T-helper 2 cell treated with Interferon-gamma antibody and Interleukin-4, amounts not matched to agents 5 μg/mL and 100 μg/mL, for 36 hours (primary cell): ENCODE measurements around the gene VIPR1.
A peak's percentile ranks its signal among the peaks of the same experiment; 100 is the strongest.

Source experiments
- DNase-seq: peaks from one replicate; pipeline ENCODE4 v3.0.0; 2021; ENCODE audit warnings: low spot score
- H3K27ac Mint-ChIP-seq: one replicate; pipeline ENCODE4 v1.8.0; 2021; ENCODE audit warnings: mild to moderate bottlenecking, mixed read lengths
- H3K27me3 Mint-ChIP-seq: one replicate; pipeline ENCODE4 v1.8.0; 2021; ENCODE audit warnings: low read depth, mixed read lengths
- H3K36me3 Mint-ChIP-seq: one replicate; pipeline ENCODE4 v1.8.0; 2021; ENCODE audit warnings: low read depth, mixed read lengths
- H3K4me1 Mint-ChIP-seq: one replicate; pipeline ENCODE4 v1.8.0; 2021; ENCODE audit warnings: low read depth, mixed read lengths
- H3K4me3 Mint-ChIP-seq: one replicate; pipeline ENCODE4 v1.8.0; 2022; ENCODE audit warnings: mild to moderate bottlenecking, moderate library complexity, mixed read lengths
- H3K9me3 Mint-ChIP-seq: one replicate; pipeline ENCODE4 v1.8.0; 2021; ENCODE audit warnings: mixed read lengths

VIPR1 gene

GRCh38 chr3:42500091-42500490 is 2.4 kb upstream of the VIPR1 start:
- H3K27me3 Mint-ChIP-seq = peaks cover 56% of the 10 kb centered on the region
- H3K27ac Mint-ChIP-seq = no peak overlapping the region
- H3K4me1 Mint-ChIP-seq = peaks cover 12% of the 10 kb centered on the region
- H3K36me3 Mint-ChIP-seq = no peaks in the 10 kb centered on the region
- no peaks in the 10 kb centered on the region for H3K9me3 Mint-ChIP-seq
- no peak overlapping the region for H3K4me3 Mint-ChIP-seq
- no peak for DNase-seq

GRCh38 chr3:42500909-42501308 is 1.5 kb upstream of the VIPR1 start:
- peaks cover 56% of the 10 kb centered on the region for H3K27me3 Mint-ChIP-seq
- peaks cover 12% of the 10 kb centered on the region for H3K4me1 Mint-ChIP-seq
- no peak for DNase-seq
- H3K9me3 Mint-ChIP-seq = no peaks in the 10 kb centered on the region
- H3K36me3 Mint-ChIP-seq = no peaks in the 10 kb centered on the region
- H3K4me3 Mint-ChIP-seq = peak overlapping the region; percentile 47
- peak overlapping the region; percentile 39 for H3K27ac Mint-ChIP-seq

DNA sequence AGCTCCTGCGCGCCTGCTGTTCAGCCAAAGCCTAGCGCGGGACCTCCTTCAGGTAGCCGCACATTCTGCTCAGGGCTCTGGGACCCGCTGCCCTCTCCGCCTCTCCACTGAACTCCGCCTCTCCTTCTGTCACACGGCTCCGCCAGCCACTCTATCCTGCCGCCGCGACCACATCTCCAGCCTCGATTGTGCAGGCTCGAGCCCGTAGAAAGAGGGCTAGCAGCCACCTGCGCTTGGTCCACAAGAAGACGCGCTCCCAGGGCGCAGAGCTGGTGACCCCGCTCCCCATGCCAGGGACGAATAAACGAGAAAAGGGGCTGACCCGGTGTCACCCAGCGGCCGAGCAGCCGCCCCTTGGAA is 1.1 kb upstream of the VIPR1 start:
- Mint-ChIP-seq H3K27me3 (peaks cover 54% of the 10 kb centered on the region), H3K4me1 (peaks cover 12% of the 10 kb centered on the region), H3K27ac (no peak overlapping the region), H3K36me3 (no peaks in the 10 kb centered on the region), H3K4me3 (peak overlapping the region; percentile 95), H3K9me3 (no peaks in the 10 kb centered on the region)
- no peak for DNase-seq

DNA sequence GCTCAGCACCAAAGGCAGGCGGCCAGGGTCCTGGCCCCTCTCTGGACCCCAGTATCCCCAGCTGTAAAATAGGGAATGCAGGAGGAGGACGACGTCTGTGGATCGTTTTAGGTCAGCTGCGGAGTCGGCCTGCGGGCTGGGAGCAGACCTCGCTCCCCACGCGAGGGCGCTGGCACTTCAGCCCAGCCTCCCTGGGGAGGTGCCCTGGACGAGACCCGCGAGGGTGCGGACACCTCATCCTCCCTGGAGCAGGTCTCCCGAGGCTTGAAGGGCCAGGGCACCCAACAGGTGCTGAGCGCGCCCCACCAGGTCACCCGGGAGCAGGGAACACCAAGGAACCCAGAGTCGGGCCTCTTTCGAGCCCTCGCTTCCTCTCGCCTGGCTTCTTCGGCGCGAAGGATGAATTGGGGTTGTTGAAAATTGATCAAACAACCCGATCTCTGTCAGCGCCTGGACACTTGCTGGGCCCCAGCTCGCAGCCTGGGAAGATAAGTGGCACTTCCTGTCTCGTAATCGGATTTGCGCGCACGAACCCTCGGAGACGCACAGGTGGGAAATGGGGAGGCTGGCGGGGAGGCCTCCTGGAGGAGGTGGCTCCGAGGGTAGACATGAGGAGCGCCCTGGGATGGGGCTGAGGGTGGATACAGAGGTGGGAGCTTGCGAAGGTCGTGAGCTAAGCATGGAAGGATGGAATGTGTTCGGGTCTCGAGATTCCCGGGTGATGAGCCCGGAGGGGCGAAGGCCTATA is 588 bp upstream of the VIPR1 start:
- peak overlapping the region; percentile 95 for H3K4me3 Mint-ChIP-seq
- H3K4me1 Mint-ChIP-seq = peaks cover 12% of the 10 kb centered on the region
- peaks cover 51% of the 10 kb centered on the region for H3K27me3 Mint-ChIP-seq
- H3K9me3 Mint-ChIP-seq = no peaks in the 10 kb centered on the region
- no peaks in the 10 kb centered on the region for H3K36me3 Mint-ChIP-seq
- peak overlapping the region; percentile 22 for H3K27ac Mint-ChIP-seq
- peak; percentile 41 for DNase-seq

DNA sequence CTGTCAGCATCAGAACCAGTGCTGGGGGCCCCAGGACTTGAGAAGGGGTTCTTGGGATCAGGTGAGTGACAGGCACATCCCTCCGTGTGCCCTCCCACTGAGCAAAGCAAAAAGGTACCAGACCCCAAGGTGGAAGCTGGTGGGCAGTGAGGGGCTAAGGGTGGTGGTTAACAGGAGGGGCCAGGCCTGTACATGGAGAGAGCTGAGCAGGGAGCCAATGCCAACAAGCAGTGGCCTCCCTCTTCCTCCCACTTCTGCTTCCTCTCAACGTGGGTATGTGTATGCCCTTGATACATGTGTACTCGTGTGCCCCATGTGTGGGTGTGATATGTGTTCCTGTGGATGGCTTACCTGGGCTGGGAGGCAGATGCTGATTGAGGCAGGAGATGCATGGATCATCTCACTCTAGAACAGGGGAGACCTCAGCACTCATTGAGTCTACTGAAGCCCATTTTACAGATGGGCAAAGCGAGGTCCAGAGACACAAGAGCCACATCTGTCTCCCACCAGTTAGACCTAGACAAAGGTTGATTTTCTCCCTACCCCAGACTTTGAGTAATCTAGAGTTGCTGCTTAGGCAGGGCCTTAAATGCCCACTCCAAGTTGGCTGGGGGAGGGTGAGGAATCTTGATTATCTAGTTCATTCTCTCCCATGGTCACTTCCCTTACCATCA is 945 bp downstream of the VIPR1 start:
- peaks cover 41% of the 10 kb centered on the region for H3K27me3 Mint-ChIP-seq
- peaks cover 21% of the 10 kb centered on the region for H3K4me1 Mint-ChIP-seq
- H3K36me3 Mint-ChIP-seq = no peaks in the 10 kb centered on the region
- DNase-seq = no peak
- no peak overlapping the region for H3K27ac Mint-ChIP-seq
- H3K4me3 Mint-ChIP-seq = peak overlapping the region; percentile 68
- H3K9me3 Mint-ChIP-seq = no peaks in the 10 kb centered on the region

DNA sequence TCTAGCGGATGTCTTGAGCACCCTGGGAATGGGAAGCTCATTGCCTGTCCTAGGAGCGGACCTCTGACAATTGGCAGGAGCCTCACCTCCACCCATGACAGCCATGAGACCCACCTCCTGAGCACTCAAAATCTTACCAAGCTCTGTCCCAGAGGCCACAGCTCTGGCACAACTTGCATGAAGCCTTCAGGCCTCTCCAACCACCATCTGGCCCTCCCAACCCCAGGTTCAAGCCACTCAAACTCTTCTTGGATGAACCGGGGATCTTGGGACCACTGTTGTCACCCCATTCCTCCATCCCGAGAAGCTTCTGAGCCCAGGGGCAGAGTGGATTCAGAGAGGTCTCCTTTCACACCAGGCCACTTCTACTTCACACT is 1.5 kb downstream of the VIPR1 start:
- peak overlapping the region; percentile 68 for H3K4me3 Mint-ChIP-seq
- H3K27me3 Mint-ChIP-seq = peaks cover 40% of the 10 kb centered on the region
- no peaks in the 10 kb centered on the region for H3K36me3 Mint-ChIP-seq
- H3K9me3 Mint-ChIP-seq = no peaks in the 10 kb centered on the region
- H3K4me1 Mint-ChIP-seq = peaks cover 21% of the 10 kb centered on the region
- DNase-seq = no peak
- no peak overlapping the region for H3K27ac Mint-ChIP-seq

- peaks cover 35% of the 10 kb centered on the region for H3K27me3 Mint-ChIP-seq
- H3K36me3 Mint-ChIP-seq = no peaks in the 10 kb centered on the region
- peak overlapping the region; percentile 5 for H3K4me3 Mint-ChIP-seq
- no peak for DNase-seq
- no peak overlapping the region for H3K27ac Mint-ChIP-seq
- H3K9me3 Mint-ChIP-seq = no peaks in the 10 kb centered on the region
- H3K4me1 Mint-ChIP-seq = peaks cover 21% of the 10 kb centered on the region
Measured at GRCh38 chr3:42504334-42505127, 2.1 kb downstream of the VIPR1 start.

DNA sequence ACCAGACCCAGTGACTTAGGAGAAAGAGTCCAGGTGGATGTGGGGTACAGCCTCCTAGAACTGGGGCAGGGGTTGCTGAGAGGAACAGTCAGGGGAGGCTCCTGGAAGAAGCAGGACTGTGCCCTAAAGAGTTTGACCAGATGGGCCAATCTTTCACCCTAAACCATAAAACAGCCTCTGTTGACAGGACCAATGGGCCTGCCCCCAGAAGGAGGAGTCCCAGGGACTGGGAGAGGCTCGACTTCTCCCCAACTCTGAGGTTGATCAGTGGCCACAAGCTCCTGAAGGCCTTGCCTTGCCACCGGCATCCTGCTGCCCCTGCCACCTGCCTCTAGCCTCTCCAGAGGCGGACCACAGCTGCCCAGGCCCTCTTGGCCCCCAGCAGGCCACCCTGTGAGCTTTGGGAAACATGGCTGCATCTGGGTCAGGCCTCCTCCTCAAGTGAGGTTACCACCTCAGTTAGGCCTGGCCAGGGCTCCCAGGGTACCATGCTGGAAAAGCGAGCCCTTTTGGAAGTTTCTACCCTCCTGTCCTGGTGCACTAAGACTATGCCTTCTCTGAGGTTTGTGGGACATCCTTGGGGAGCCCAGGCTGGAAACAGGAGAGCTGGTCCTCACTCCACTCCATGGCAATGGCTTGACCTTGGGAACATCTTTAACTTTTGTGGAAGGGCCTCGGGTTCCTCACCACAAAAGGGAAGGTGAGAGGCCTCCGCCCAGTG is 2.8 kb downstream of the VIPR1 start:
- Mint-ChIP-seq H3K27ac (no peak overlapping the region), H3K36me3 (no peaks in the 10 kb centered on the region), H3K4me3 (no peak overlapping the region), H3K9me3 (no peaks in the 10 kb centered on the region), H3K4me1 (peaks cover 21% of the 10 kb centered on the region), H3K27me3 (peaks cover 29% of the 10 kb centered on the region)
- no peak for DNase-seq

GRCh38 chr3:42505849-42506410 is 3.5 kb downstream of the VIPR1 start:
- Mint-ChIP-seq H3K36me3 (no peaks in the 10 kb centered on the region), H3K9me3 (no peaks in the 10 kb centered on the region), H3K4me3 (no peak overlapping the region)

DNA sequence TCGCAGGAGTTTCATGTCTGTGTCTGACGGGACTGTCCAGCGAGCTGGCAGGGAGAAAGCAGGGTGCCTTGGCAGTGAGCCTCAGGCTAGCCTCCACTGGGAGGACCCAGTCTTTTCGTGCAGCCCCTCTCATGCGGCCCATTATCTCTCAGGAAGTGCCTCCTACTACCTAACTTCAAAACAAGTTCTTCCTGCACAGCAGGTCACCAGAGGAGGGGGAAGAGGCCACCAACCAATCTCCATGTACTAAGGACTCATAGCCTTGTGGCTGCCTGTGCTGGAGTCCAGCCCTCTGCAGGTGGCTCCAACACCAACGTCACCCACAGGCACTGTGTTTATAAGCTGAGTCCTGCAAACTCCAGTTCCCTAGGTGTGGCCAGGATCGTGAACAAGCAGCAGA is 4.8 kb downstream of the VIPR1 start:
- DNase-seq = no peak
- peak overlapping the region; percentile 50 for H3K27ac Mint-ChIP-seq
- H3K4me1 Mint-ChIP-seq = peaks cover 22% of the 10 kb centered on the region
- no peaks in the 10 kb centered on the region for H3K36me3 Mint-ChIP-seq
- no peak overlapping the region for H3K4me3 Mint-ChIP-seq
- H3K27me3 Mint-ChIP-seq = peaks cover 11% of the 10 kb centered on the region
- H3K9me3 Mint-ChIP-seq = no peaks in the 10 kb centered on the region

More at GRCh38 chr3:42505849-42506410, 3.5 kb downstream of the VIPR1 start:
- Mint-ChIP-seq H3K27ac (no peak overlapping the region), H3K27me3 (peaks cover 23% of the 10 kb centered on the region), H3K4me1 (peaks cover 21% of the 10 kb centered on the region)
- DNase-seq = no peak

DNA sequence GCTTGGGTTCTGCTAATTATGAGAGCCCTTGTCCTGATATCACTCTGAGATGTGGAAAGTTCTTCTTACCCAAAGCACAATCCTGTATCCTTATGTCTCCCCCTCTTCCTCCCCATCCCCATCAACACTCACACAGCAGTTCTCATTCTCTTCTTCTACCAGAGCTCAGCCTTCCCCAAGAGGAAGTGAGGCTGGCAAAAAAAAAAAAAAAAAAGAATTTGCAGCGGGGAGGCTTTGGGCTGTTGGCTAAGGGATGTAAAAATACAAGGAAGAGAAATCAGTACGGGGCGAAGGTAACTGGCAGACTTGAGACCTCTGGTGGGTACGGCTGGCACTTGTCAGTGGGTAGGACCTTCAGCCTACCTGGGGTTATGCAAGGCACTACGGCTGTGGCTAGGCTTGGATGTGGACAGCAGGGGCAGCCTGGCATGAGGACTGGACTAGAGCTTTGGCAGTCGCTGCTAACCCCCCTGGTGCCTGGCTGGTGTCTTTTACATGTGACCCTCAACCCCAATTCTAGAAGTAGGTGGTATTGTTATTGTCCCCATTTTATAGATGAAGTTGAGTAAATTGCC is 5.4 kb downstream of the VIPR1 start:
- Mint-ChIP-seq H3K36me3 (no peaks in the 10 kb centered on the region), H3K9me3 (no peaks in the 10 kb centered on the region), H3K4me3 (no peak overlapping the region), H3K4me1 (peaks cover 21% of the 10 kb centered on the region), H3K27ac (no peak overlapping the region), H3K27me3 (peaks cover 10% of the 10 kb centered on the region)
- DNase-seq = no peak

DNA sequence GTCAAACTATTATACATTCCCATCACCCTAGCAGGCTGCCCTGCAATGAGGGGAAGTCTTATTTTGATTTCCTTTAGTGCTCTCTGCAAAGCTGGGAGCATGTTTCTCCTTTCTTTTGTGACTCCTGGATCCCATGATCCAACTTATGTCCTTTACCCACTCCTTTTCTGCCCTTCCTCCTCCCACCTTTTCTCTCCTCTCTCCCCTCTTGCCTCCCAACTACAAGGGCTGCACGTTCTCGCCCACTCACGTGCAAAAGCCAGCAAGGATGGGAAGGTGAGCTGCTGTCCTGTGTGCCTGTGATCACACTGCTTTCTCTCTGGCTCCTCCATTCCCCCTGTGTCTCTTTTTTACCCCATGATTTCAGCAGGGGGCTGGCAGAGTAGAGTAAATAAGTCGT is 6.1 kb downstream of the VIPR1 start:
- H3K4me3 Mint-ChIP-seq = no peak overlapping the region
- peaks cover 3% of the 10 kb centered on the region for H3K27me3 Mint-ChIP-seq
- no peaks in the 10 kb centered on the region for H3K9me3 Mint-ChIP-seq
- peaks cover 17% of the 10 kb centered on the region for H3K4me1 Mint-ChIP-seq
- no peaks in the 10 kb centered on the region for H3K36me3 Mint-ChIP-seq
- no peak for DNase-seq
- no peak overlapping the region for H3K27ac Mint-ChIP-seq

DNA sequence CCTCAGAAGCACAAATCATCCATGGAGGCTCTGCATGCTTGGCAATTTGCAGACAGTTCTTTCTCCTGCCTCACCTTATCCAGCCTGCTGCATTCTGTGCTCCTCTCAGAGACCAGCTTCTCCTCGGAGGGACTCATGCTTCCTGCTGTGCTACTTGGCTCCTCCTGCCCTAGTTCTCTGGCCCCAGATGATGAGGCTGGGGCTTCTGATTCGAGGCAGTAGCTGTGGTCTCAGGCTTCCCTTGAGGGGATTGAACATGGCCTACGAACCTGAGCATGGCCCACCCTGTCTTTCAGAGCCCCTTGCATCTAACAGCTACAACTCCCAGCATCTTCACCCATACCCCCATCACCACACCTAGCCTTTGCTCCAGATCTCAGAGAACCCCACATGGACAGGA is 6.7 kb downstream of the VIPR1 start:
- Mint-ChIP-seq H3K4me1 (peaks cover 17% of the 10 kb centered on the region), H3K9me3 (no peaks in the 10 kb centered on the region), H3K27me3 (peaks cover 3% of the 10 kb centered on the region), H3K36me3 (no peaks in the 10 kb centered on the region), H3K4me3 (no peak overlapping the region), H3K27ac (no peak overlapping the region)
- no peak for DNase-seq
